GM12891 (cell line): ENCODE data around the gene MDM2.

Experiments
- POLR2A ChIP-seq: IDR thresholded peaks from 2 replicates; pipeline ENCODE4 v1.6.1; 2011; ENCODE audit warnings: low read depth, low read length, control low read depth
- POLR2AphosphoS5 ChIP-seq: IDR thresholded peaks from 2 replicates; pipeline ENCODE4 v1.6.1; 2011; ENCODE audit warnings: low read depth, low read length, control low read depth
- SPI1 ChIP-seq: IDR thresholded peaks from 2 replicates; pipeline ENCODE4 v1.6.1; 2011; ENCODE audit warnings: low read depth, low read length, control low read depth

DNA sequence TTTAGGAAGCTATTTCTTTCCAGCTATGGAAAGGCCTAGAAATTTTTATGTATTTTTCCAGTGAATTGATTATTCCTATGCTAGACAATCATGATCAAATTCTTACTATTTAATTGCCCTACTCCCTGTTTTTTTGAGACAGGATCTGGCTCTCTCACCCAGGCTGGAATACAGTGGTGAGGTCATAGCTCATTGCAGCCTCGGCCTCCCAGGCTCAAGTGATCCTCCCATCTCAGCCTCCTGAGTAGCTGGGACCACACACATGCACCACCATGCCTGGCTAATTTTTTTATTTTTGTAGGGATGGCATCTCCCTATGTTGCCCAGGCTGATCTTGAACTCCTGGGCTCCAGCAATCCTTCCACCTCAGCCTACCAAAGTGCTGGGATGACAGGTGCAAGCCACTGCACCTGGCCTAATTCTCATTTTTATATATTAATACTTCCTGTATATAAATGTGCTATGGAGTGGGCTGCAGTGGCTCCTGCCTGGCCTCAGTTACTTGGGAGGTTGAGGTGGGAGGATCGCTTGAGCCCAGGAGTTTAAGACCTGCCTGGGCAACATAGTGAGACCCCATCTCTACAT, 16.0 kb upstream of the MDM2 start:
- no peak for TF ChIP-seq POLR2AphosphoS5
- TF ChIP-seq POLR2A = no peak
- TF ChIP-seq SPI1 = no peak
